Endothelial cell of umbilical vein (primary cell): Measurements from ENCODE around the gene C1orf185. TPM values are rescaled to one million over a fixed set of nuclear protein-coding genes. Genes with fewer than 3 reads are reported as not detected.
"Not testable (repeated sequence)": the region's sequence is repeated elsewhere in the genome, so short reads cannot be mapped to it uniquely, and the experiment has no call there.

Experiments used
- BruUV-seq: library from RNA; stranded (reverse); fragments of 400-500 nt; replicated peaks from 2 replicates; lab custom pipeline; 2021; lab: Mats Ljungman, UMichigan
- CTCF ChIA-PET: fragments of 300-600, 350-600 bp; sonication (Branson Sonifier 250); formaldehyde crosslinking; loops from one replicate; lab custom pipeline; 2021; ENCODE audit warnings: antibody characterized with exemption, inconsistent platforms; lab: Charles Lee
- POLR2A ChIA-PET: fragments of 300-600, 350-600 bp; sonication (Branson Sonifier 250); formaldehyde crosslinking; loops from one replicate; lab custom pipeline; 2021; ENCODE audit warnings: antibody characterized with exemption, inconsistent platforms; lab: Charles Lee
- DNase-seq: peaks from one replicate; pipeline ENCODE4 v3.0.0-alpha.2; 2011; ENCODE audit warnings: low read depth, low spot score
- FAIRE-seq: peaks from 2 replicates; lab custom pipeline; 2011; peaks lifted over from hg19 to GRCh38; lab: Jason Lieb, UNC
- H2AFZ ChIP-seq: 2 replicates; pipeline ENCODE4 v1.6.0; 2012; ENCODE audit warnings: low read depth, low read length, control low read depth, inconsistent platforms
- H3K27ac ChIP-seq: 2 replicates; pipeline ENCODE4 v1.5.1; 2011; ENCODE audit warnings: low read depth, mild to moderate bottlenecking, control low read depth, low read length, moderate library complexity; ENCODE audit not compliant: insufficient read depth
- H3K27me3 ChIP-seq, 2 experiments: 2 replicates each; pipeline versions ENCODE4 v1.6.0 to v1.6.1; 2011; ENCODE audit warnings: low read length in 2 of 2, mixed read lengths in 1 of 2; ENCODE audit not compliant: control insufficient read depth in 2 of 2, insufficient read depth in 2 of 2
- H3K36me3 ChIP-seq, 2 experiments: 2 replicates in 1 of 2; 3 replicates in 1 of 2; pipeline ENCODE4 v1.5.1; 2011; ENCODE audit warnings: low read length in 2 of 2, mild to moderate bottlenecking in 1 of 2, moderate library complexity in 1 of 2; ENCODE audit not compliant: control insufficient read depth in 2 of 2, insufficient read depth in 2 of 2; ENCODE audit errors: extremely low read depth in 1 of 2
- H3K4me1 ChIP-seq: 3 replicates; pipeline ENCODE4 v1.5.1; 2011; ENCODE audit warnings: mild to moderate bottlenecking, low read length; ENCODE audit not compliant: control insufficient read depth, insufficient read depth; ENCODE audit errors: extremely low read depth
- H3K4me2 ChIP-seq: 2 replicates; pipeline ENCODE4 v1.6.1; 2011; ENCODE audit warnings: low read length, control low read depth, mixed read lengths; ENCODE audit not compliant: insufficient read depth
- H3K4me3 ChIP-seq, 3 experiments: fragments of 200-600 bp in 1 of 3; sonication (generic), shearing (Covaris generic) in 1 of 3; replicated peaks in 1 of 3; 2 replicates each; pipeline ENCODE4 v1.5.1; 2011 to 2016; ENCODE audit warnings: control low read depth in 3 of 3, low read length in 3 of 3, mild to moderate bottlenecking in 2 of 3, inconsistent platforms in 1 of 3, low read depth in 1 of 3, moderate library complexity in 1 of 3; ENCODE audit not compliant: insufficient read depth in 1 of 3
- H3K79me2 ChIP-seq: 2 replicates; pipeline ENCODE4 v1.6.0; 2012; ENCODE audit warnings: low read length, inconsistent platforms; ENCODE audit not compliant: control insufficient read depth, insufficient read depth
- H3K9ac ChIP-seq: replicated peaks from 2 replicates; pipeline ENCODE3; 2011; ENCODE audit warnings: low read length, control low read depth; ENCODE audit not compliant: insufficient read depth; ENCODE audit errors: extremely low read depth
- H3K9me1 ChIP-seq: replicated peaks from 3 replicates; pipeline ENCODE4 v1.6.0; 2011; ENCODE audit warnings: mild to moderate bottlenecking, low read length; ENCODE audit not compliant: control insufficient read depth, insufficient read depth; ENCODE audit errors: extremely low read depth
- H3K9me3 ChIP-seq: replicated peaks from 2 replicates; pipeline ENCODE4 v1.5.1; 2012; ENCODE audit warnings: low read length, inconsistent platforms; ENCODE audit not compliant: control insufficient read depth, insufficient read depth
- H4K20me1 ChIP-seq: replicated peaks from 2 replicates; pipeline ENCODE3; 2011; ENCODE audit warnings: mild to moderate bottlenecking, low read length; ENCODE audit not compliant: control insufficient read depth, insufficient read depth; ENCODE audit errors: extremely low read depth
- CTCF ChIP-seq, 2 donors: IDR thresholded peaks; 1 replicate in 1 of 2; 2 replicates in 1 of 2; pipeline ENCODE4 v1.5.1; 2011; ENCODE audit warnings: low read length in 2 of 2, mild to moderate bottlenecking in 2 of 2, moderate library complexity in 2 of 2, control low read depth in 1 of 2, inconsistent platforms in 1 of 2, low read depth in 1 of 2; ENCODE audit not compliant: insufficient read depth in 1 of 2; ENCODE audit errors: extremely low read depth in 1 of 2
- JUN ChIP-seq: IDR thresholded peaks from 2 replicates; pipeline ENCODE4 v1.6.1; 2011; ENCODE audit warnings: borderline replicate concordance, low read depth; ENCODE audit not compliant: insufficient read length, insufficient read depth
- MAX ChIP-seq: IDR thresholded peaks from 2 replicates; pipeline ENCODE4 v1.6.1; 2011; ENCODE audit not compliant: insufficient read depth, insufficient read length
- POLR2AphosphoS5 ChIP-seq: IDR thresholded peaks from 2 replicates; pipeline ENCODE4 v1.6.1; 2012; ENCODE audit warnings: low read depth, mild to moderate bottlenecking, control low read depth, low read length, moderate library complexity; ENCODE audit not compliant: insufficient read depth
- dilution Hi-C: fragments of 300-500 bp; cut with MboI; formaldehyde crosslinking; loops from one replicate; pipeline ENCODE4 v1.15.0; 2019; ENCODE audit warnings: low sequenced_read_pairs; ENCODE audit not compliant: extremely low pct_ligation_motif_present
- intact Hi-C: fragments of 100-400 bp; cut with micrococcal nuclease; formaldehyde crosslinking; loops from one replicate; pipeline ENCODE4 v1.10.0; 2022
- polyA plus RNA-seq, 4 experiments: library from polyadenylated mRNA; depleted of rRNA in 3 of 4; stranded (reverse) in 3 of 4; unstranded in 1 of 4; fragments of >200 nt; gene quantifications; 2 replicates each; pipeline versions ENCODE4 v1.2.1 to v1.2.3, GENCODE V29; 2011 to 2012; ENCODE audit warnings: missing spikeins in 1 of 4
- total RNA-seq: library from RNA; stranded (reverse); gene quantifications from 2 replicates; pipeline ENCODE4 v1.2.3, GENCODE V29; 2021

The C1orf185 gene
- total and polyA plus RNA-seq, 2 donors (not counting 3 experiments of a cell fraction or from before 2014, with no cell fraction given) = not detected

GRCh38 chr1:51131185-51131584 lies 29.2 kb downstream of the C1orf185 start:
- peaks cover 2 to 7% of the 10 kb centered on the region in 2 experiments for H3K27me3 ChIP-seq
- intact Hi-C loops = no loop called here
- no peak overlapping the region for H3K4me3 ChIP-seq
- FAIRE-seq = no peak
- TF ChIP-seq CTCF (IDR thresholded peaks at IDR 0.05; ENCODE audit: extremely low read depth in 1 of 2, insufficient read depth in 1 of 2, low read depth in 1 of 2, low read length in 2 of 2) = no peak
- no peak for TF ChIP-seq MAX
- no peak for TF ChIP-seq POLR2AphosphoS5
- no peaks in the 10 kb centered on the region for H3K9me1 ChIP-seq
- no peaks in the 10 kb centered on the region for H4K20me1 ChIP-seq
- BruUV-seq = no TSS peak
- no peak overlapping the region for H3K4me2 ChIP-seq
- ChIA-PET POLR2A (no interaction called here), CTCF (interaction anchor here (1.1 kb wide), 1 partner anchor 356 kb away, joined by 3 read pairs; no protein-coding TSS in a partner anchor)
- H2AFZ ChIP-seq = no peak overlapping the region
- dilution Hi-C loops = no loop called here
- H3K36me3 ChIP-seq = no peaks in the 10 kb centered on the region
- no peak overlapping the region for H3K9ac ChIP-seq
- no peaks in the 10 kb centered on the region for H3K9me3 ChIP-seq
- no peak for DNase-seq
- H3K79me2 ChIP-seq = no peaks in the 10 kb centered on the region
- H3K4me1 ChIP-seq = no peaks in the 10 kb centered on the region
- no peak overlapping the region for H3K27ac ChIP-seq

GRCh38 chr1:51133045-51133444 lies 31.0 kb downstream of the C1orf185 start:
- ChIA-PET CTCF (no interaction called here), POLR2A (no interaction called here)
- Histone ChIP-seq H3K36me3 (no peaks in the 10 kb centered on the region), H3K4me2 (no peak overlapping the region), H3K9me3 (no peaks in the 10 kb centered on the region), H3K9ac (no peak overlapping the region), H3K27me3 (peaks cover 4 to 7% of the 10 kb centered on the region in 2 experiments), H3K4me1 (no peaks in the 10 kb centered on the region), H3K27ac (no peak overlapping the region), H3K4me3 (no peak overlapping the region), H4K20me1 (no peaks in the 10 kb centered on the region), H3K9me1 (no peaks in the 10 kb centered on the region), H3K79me2 (no peaks in the 10 kb centered on the region), H2AFZ (no peak overlapping the region)
- no TSS peak for BruUV-seq
- dilution Hi-C loops (no loop called here), intact Hi-C loops (no loop called here)
- no peak for FAIRE-seq
- no peak for DNase-seq
- TF ChIP-seq JUN = no peak
- no peak for TF ChIP-seq POLR2AphosphoS5

GRCh38 chr1:51137696-51138095 lies 35.7 kb downstream of the C1orf185 start:
- DNase-seq, H3K4me3 ChIP-seq, H3K9me3 ChIP-seq, H3K4me2 ChIP-seq, BruUV-seq, H3K4me1 ChIP-seq, POLR2A ChIA-PET, H3K9me1 ChIP-seq, H3K9ac ChIP-seq, H3K36me3 ChIP-seq, FAIRE-seq, H3K27me3 ChIP-seq, H4K20me1 ChIP-seq, dilution Hi-C loops, H2AFZ ChIP-seq, H3K79me2 ChIP-seq, H3K27ac ChIP-seq: not testable (repeated sequence)
- CTCF ChIA-PET = interaction anchor here (0.9 to 4.5 kb wide), 2 partner anchors 208 to 363 kb away, joined by 3 to 31 read pairs; no protein-coding TSS in a partner anchor
- intact Hi-C loops = loop anchor here (2.0 kb wide), 1 partner anchor 209 kb away; no protein-coding TSS in a partner anchor
